GM08714 (cell line): ENCODE measurements around the gene C17orf78.
"Not testable (repeated sequence)": the region's sequence is repeated elsewhere in the genome, so short reads cannot be mapped to it uniquely, and the experiment has no call there.

Source experiments
- H3K4me3 ChIP-seq: fragments of 200-500 bp; sonication (Bioruptor generic); 2 replicates; pipeline ENCODE4 v1.5.1; 2014; ENCODE audit warnings: mild to moderate bottlenecking, low read length, inconsistent platforms
- ZNF274 ChIP-seq: IDR thresholded peaks from 2 replicates; pipeline ENCODE4 v1.6.1; 2012; ENCODE audit warnings: mild to moderate bottlenecking, low read depth, low read length

The C17orf78 gene

GRCh38 chr17:37375706-37376105, at the start of gene C17orf78:
Gene C17orf78, plus strand, starts transcription at chr17:37375985. Its CDS starts 108 bp downstream, at chr17:37376093.
- no peak for TF ChIP-seq ZNF274

GRCh38 chr17:37327341-37328090, 48.3 kb upstream of the C17orf78 start:
- no peak for TF ChIP-seq ZNF274
- H3K4me3 ChIP-seq, result no peak overlapping the region

More at GRCh38 chr17:37375706-37376105, at the start of gene C17orf78:
- no peak within 1 kb of the TSS for H3K4me3 ChIP-seq

- TF ChIP-seq ZNF274, result no peak
- no peak overlapping the region for H3K4me3 ChIP-seq
These were observed 36.9 kb upstream of the C17orf78 start for GRCh38 chr17:37338847-37339246.

GRCh38 chr17:37339321-37339720, 36.5 kb upstream of the C17orf78 start:
- no peak for TF ChIP-seq ZNF274
- H3K4me3 ChIP-seq, result no peak overlapping the region

- TF ChIP-seq ZNF274, result no peak
- H3K4me3 ChIP-seq, result no peak overlapping the region
These were observed 35.0 kb upstream of the C17orf78 start for GRCh38 chr17:37340804-37341203.

- no peak for TF ChIP-seq ZNF274
- no peak overlapping the region for H3K4me3 ChIP-seq
These were observed 33.2 kb upstream of the C17orf78 start for GRCh38 chr17:37342589-37342988.

- no peak overlapping the region for H3K4me3 ChIP-seq
- TF ChIP-seq ZNF274, result no peak
These were observed 31.3 kb upstream of the C17orf78 start for GRCh38 chr17:37344519-37344918.

GRCh38 chr17:37346863-37347402, 28.9 kb upstream of the C17orf78 start:
- H3K4me3 ChIP-seq, result not testable (repeated sequence)

GRCh38 chr17:37356796-37357569, 18.8 kb upstream of the C17orf78 start:
- H3K4me3 ChIP-seq, result not testable (repeated sequence)

- no peak for TF ChIP-seq ZNF274
- H3K4me3 ChIP-seq, result peak overlapping the region; percentile 74
These were observed 17.5 kb upstream of the C17orf78 start for GRCh38 chr17:37358098-37358829.

- H3K4me3 ChIP-seq, result peak overlapping the region; percentile 74
- TF ChIP-seq ZNF274, result no peak
These were observed 16.7 kb upstream of the C17orf78 start for GRCh38 chr17:37358830-37359681.

GRCh38 chr17:37359682-37360188, 16.1 kb upstream of the C17orf78 start:
- no peak for TF ChIP-seq ZNF274
- H3K4me3 ChIP-seq, result peak overlapping the region; percentile 40; the same call in 1 of the 2 replicates

- TF ChIP-seq ZNF274, result no peak
- H3K4me3 ChIP-seq, result no peak overlapping the region
These were observed 15.2 kb upstream of the C17orf78 start for GRCh38 chr17:37360632-37361031.
